ENCODE results near the gene DRAM2.
"Not testable (repeated sequence)": the region's sequence is repeated elsewhere in the genome, so short reads cannot be mapped to it uniquely, and the experiment has no call there.

DNA sequence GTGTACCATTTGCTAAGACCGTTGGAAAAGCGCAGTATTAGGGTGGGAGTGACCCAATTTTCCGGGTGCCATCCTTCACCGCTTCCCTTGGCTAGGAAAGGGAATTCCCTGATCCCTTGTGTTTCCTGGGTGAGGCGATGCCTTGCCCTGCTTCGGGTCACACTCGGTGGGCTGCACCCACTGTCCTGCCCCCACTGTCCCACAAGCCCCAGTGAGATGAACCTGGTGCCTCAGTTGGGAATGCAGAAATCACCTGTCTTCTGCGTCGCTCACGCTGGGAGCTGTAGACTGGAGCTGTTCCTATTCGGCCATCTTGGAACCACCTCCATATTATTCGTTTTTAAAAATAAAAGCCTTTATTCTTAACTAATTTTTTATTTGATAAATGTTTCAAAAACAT is 60.6 kb downstream of the DRAM2 start:
- TF ChIP-seq, protein P1, sequence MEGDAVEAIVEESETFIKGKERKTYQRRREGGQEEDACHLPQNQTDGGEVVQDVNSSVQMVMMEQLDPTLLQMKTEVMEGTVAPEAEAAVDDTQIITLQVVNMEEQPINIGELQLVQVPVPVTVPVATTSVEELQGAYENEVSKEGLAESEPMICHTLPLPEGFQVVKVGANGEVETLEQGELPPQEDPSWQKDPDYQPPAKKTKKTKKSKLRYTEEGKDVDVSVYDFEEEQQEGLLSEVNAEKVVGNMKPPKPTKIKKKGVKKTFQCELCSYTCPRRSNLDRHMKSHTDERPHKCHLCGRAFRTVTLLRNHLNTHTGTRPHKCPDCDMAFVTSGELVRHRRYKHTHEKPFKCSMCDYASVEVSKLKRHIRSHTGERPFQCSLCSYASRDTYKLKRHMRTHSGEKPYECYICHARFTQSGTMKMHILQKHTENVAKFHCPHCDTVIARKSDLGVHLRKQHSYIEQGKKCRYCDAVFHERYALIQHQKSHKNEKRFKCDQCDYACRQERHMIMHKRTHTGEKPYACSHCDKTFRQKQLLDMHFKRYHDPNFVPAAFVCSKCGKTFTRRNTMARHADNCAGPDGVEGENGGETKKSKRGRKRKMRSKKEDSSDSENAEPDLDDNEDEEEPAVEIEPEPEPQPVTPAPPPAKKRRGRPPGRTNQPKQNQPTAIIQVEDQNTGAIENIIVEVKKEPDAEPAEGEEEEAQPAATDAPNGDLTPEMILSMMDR (IDR thresholded peaks at IDR 0.05): not testable (repeated sequence)
- TF ChIP-seq POLR2A (IDR thresholded peaks at IDR 0.05): not testable (repeated sequence)
